ENCODE results near the gene HYAL2.

Gene HYAL2

DNA sequence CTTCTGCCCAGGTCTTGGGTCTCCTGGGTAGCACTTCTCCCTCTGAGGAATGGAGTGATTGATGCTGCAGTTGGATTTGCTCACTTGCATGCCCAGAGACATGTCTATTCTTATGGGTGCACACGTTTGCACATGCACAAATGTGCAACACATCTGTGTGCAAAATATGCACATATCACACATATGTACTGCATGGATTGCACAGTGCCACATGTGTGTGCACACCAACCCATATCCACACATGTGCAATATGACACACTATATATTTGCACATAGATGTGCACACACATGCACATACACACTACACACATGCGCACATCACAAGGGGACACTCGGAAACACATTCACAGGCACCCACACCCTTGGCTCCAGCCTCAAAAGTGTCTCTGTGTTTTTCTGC is 54.3 kb downstream of the HYAL2 start:
- DNase-seq: no peak

All from activated effector memory CD4-positive, alpha-beta T cell treated with Interleukin-2 at 50 U/mL for 16 hours (primary cell).